ENCODE results near the gene SLC15A1. TPM values are rescaled to one million over a fixed set of nuclear protein-coding genes. Genes with fewer than 3 reads are reported as not detected.
A peak's percentile ranks its signal among the peaks of the same experiment; 100 is the strongest.

Gene SLC15A1
- total and polyA plus RNA-seq, 9 donors = 0.04 to 14.1 (median 0.21) TPM; not detected in 1

- Histone ChIP-seq H3K4me3 (ENCODE audit: low read length) (no peak overlapping the region), H3K4me1 (ENCODE audit: control insufficient read depth, insufficient read depth, low read length) (no peaks in the 10 kb centered on the region), H3K27ac (ENCODE audit: low read length) (no peak overlapping the region), H3K36me3 (ENCODE audit: control insufficient read depth, insufficient read depth, low read length) (no peaks in the 10 kb centered on the region), H3K9me3 (replicated peaks; ENCODE audit: control insufficient read depth, low read depth, low read length) (no peaks in the 10 kb centered on the region), H3K27me3 (ENCODE audit: control insufficient read depth, insufficient read depth, low read length) (no peaks in the 10 kb centered on the region)
- WGBS (ENCODE audit: insufficient coverage) = no CpG with 5 or more reads among the region's 5 CpGs
- DNase-seq = no peak
These were observed 65.2 kb downstream of the SLC15A1 start for GRCh38 chr13:98687319-98687718.

- H3K9me3 ChIP-seq (replicated peaks; ENCODE audit: control insufficient read depth, low read depth, low read length) = no peaks in the 10 kb centered on the region
- 65% methylated on average over 4 of the region's 9 CpGs for WGBS (ENCODE audit: insufficient coverage)
- H3K4me1 ChIP-seq (ENCODE audit: control insufficient read depth, insufficient read depth, low read length) = no peaks in the 10 kb centered on the region
- no peaks in the 10 kb centered on the region for H3K36me3 ChIP-seq (ENCODE audit: control insufficient read depth, insufficient read depth, low read length)
- no peaks in the 10 kb centered on the region for H3K27me3 ChIP-seq (ENCODE audit: control insufficient read depth, insufficient read depth, low read length)
- no peak overlapping the region for H3K4me3 ChIP-seq (ENCODE audit: low read length)
- no peak for DNase-seq
- H3K27ac ChIP-seq (ENCODE audit: low read length) = no peak overlapping the region
These were observed 66.2 kb downstream of the SLC15A1 start for GRCh38 chr13:98686270-98686669.

GRCh38 chr13:98685146-98685545 is 67.3 kb downstream of the SLC15A1 start:
- DNase-seq = peak; percentile 91
- WGBS (ENCODE audit: insufficient coverage) = no CpG with 5 or more reads among the region's 2 CpGs
- no peaks in the 10 kb centered on the region for H3K27me3 ChIP-seq (ENCODE audit: control insufficient read depth, insufficient read depth, low read length)

GRCh38 chr13:98681049-98681448 is 71.4 kb downstream of the SLC15A1 start:
- Histone ChIP-seq H3K27me3 (ENCODE audit: control insufficient read depth, insufficient read depth, low read length) (no peaks in the 10 kb centered on the region), H3K4me1 (ENCODE audit: control insufficient read depth, insufficient read depth, low read length) (no peaks in the 10 kb centered on the region), H3K9me3 (replicated peaks; ENCODE audit: control insufficient read depth, low read depth, low read length) (no peaks in the 10 kb centered on the region), H3K27ac (ENCODE audit: low read length) (no peak overlapping the region), H3K36me3 (ENCODE audit: control insufficient read depth, insufficient read depth, low read length) (no peaks in the 10 kb centered on the region), H3K4me3 (ENCODE audit: low read length) (no peak overlapping the region)
- no peak for DNase-seq
- WGBS (ENCODE audit: insufficient coverage) = no CpG with 5 or more reads among the region's 3 CpGs

More at GRCh38 chr13:98685146-98685545, 67.3 kb downstream of the SLC15A1 start:
- Histone ChIP-seq H3K4me3 (ENCODE audit: low read length) (no peak overlapping the region), H3K4me1 (ENCODE audit: control insufficient read depth, insufficient read depth, low read length) (no peaks in the 10 kb centered on the region), H3K36me3 (ENCODE audit: control insufficient read depth, insufficient read depth, low read length) (no peaks in the 10 kb centered on the region), H3K9me3 (replicated peaks; ENCODE audit: control insufficient read depth, low read depth, low read length) (no peaks in the 10 kb centered on the region), H3K27ac (ENCODE audit: low read length) (no peak overlapping the region)

- Histone ChIP-seq H3K36me3 (ENCODE audit: control insufficient read depth, insufficient read depth, low read length) (no peaks in the 10 kb centered on the region), H3K9me3 (replicated peaks; ENCODE audit: control insufficient read depth, low read depth, low read length) (no peaks in the 10 kb centered on the region), H3K27me3 (ENCODE audit: control insufficient read depth, insufficient read depth, low read length) (no peaks in the 10 kb centered on the region), H3K27ac (ENCODE audit: low read length) (no peak overlapping the region), H3K4me1 (ENCODE audit: control insufficient read depth, insufficient read depth, low read length) (no peaks in the 10 kb centered on the region), H3K4me3 (ENCODE audit: low read length) (no peak overlapping the region)
- DNase-seq = no peak
- 94% methylated on average over 4 of the region's 8 CpGs for WGBS (ENCODE audit: insufficient coverage)
These were observed 73.7 kb downstream of the SLC15A1 start for GRCh38 chr13:98678741-98679140.

GRCh38 chr13:98677398-98677797 is 75.1 kb downstream of the SLC15A1 start:
- DNase-seq = no peak
- H3K9me3 ChIP-seq (replicated peaks; ENCODE audit: control insufficient read depth, low read depth, low read length) = no peaks in the 10 kb centered on the region
- no peaks in the 10 kb centered on the region for H3K36me3 ChIP-seq (ENCODE audit: control insufficient read depth, insufficient read depth, low read length)
- H3K4me3 ChIP-seq (ENCODE audit: low read length) = no peak overlapping the region
- 83% methylated on average over 10 of the region's 13 CpGs for WGBS (ENCODE audit: insufficient coverage)
- no peaks in the 10 kb centered on the region for H3K27me3 ChIP-seq (ENCODE audit: control insufficient read depth, insufficient read depth, low read length)
- peaks cover 6% of the 10 kb centered on the region for H3K4me1 ChIP-seq (ENCODE audit: control insufficient read depth, insufficient read depth, low read length)
- no peak overlapping the region for H3K27ac ChIP-seq (ENCODE audit: low read length)

- peaks cover 6% of the 10 kb centered on the region for H3K4me1 ChIP-seq (ENCODE audit: control insufficient read depth, insufficient read depth, low read length)
- 91% methylated on average over 9 of the region's 13 CpGs for WGBS (ENCODE audit: insufficient coverage)
- no peaks in the 10 kb centered on the region for H3K27me3 ChIP-seq (ENCODE audit: control insufficient read depth, insufficient read depth, low read length)
- no peak for DNase-seq
- H3K9me3 ChIP-seq (replicated peaks; ENCODE audit: control insufficient read depth, low read depth, low read length) = no peaks in the 10 kb centered on the region
- no peaks in the 10 kb centered on the region for H3K36me3 ChIP-seq (ENCODE audit: control insufficient read depth, insufficient read depth, low read length)
- H3K4me3 ChIP-seq (ENCODE audit: low read length) = no peak overlapping the region
- no peak overlapping the region for H3K27ac ChIP-seq (ENCODE audit: low read length)
These were observed 76.2 kb downstream of the SLC15A1 start for GRCh38 chr13:98676239-98676638.

- H3K4me3 ChIP-seq (ENCODE audit: low read length) = no peak overlapping the region
- H3K27me3 ChIP-seq (ENCODE audit: control insufficient read depth, insufficient read depth, low read length) = no peaks in the 10 kb centered on the region
- 81% methylated on average over 15 of the region's 16 CpGs for WGBS (ENCODE audit: insufficient coverage)
- H3K9me3 ChIP-seq (replicated peaks; ENCODE audit: control insufficient read depth, low read depth, low read length) = no peaks in the 10 kb centered on the region
- no peaks in the 10 kb centered on the region for H3K36me3 ChIP-seq (ENCODE audit: control insufficient read depth, insufficient read depth, low read length)
- peaks cover 6% of the 10 kb centered on the region for H3K4me1 ChIP-seq (ENCODE audit: control insufficient read depth, insufficient read depth, low read length)
- no peak overlapping the region for H3K27ac ChIP-seq (ENCODE audit: low read length)
- DNase-seq = no peak
These were observed 76.6 kb downstream of the SLC15A1 start for GRCh38 chr13:98675837-98676236.

GRCh38 chr13:98675066-98675465 is 77.4 kb downstream of the SLC15A1 start:
- no peaks in the 10 kb centered on the region for H3K36me3 ChIP-seq (ENCODE audit: control insufficient read depth, insufficient read depth, low read length)
- H3K4me1 ChIP-seq (ENCODE audit: control insufficient read depth, insufficient read depth, low read length) = peaks cover 6% of the 10 kb centered on the region
- H3K9me3 ChIP-seq (replicated peaks; ENCODE audit: control insufficient read depth, low read depth, low read length) = no peaks in the 10 kb centered on the region
- DNase-seq = no peak
- H3K27ac ChIP-seq (ENCODE audit: low read length) = no peak overlapping the region
- no peak overlapping the region for H3K4me3 ChIP-seq (ENCODE audit: low read length)
- peaks cover 2% of the 10 kb centered on the region for H3K27me3 ChIP-seq (ENCODE audit: control insufficient read depth, insufficient read depth, low read length)
- WGBS (ENCODE audit: insufficient coverage) = 67% methylated on average over 11 of the region's 11 CpGs

- peaks cover 6% of the 10 kb centered on the region for H3K4me1 ChIP-seq (ENCODE audit: control insufficient read depth, insufficient read depth, low read length)
- H3K27me3 ChIP-seq (ENCODE audit: control insufficient read depth, insufficient read depth, low read length) = peaks cover 5% of the 10 kb centered on the region
- H3K4me3 ChIP-seq (ENCODE audit: low read length) = no peak overlapping the region
- no peaks in the 10 kb centered on the region for H3K36me3 ChIP-seq (ENCODE audit: control insufficient read depth, insufficient read depth, low read length)
- H3K9me3 ChIP-seq (replicated peaks; ENCODE audit: control insufficient read depth, low read depth, low read length) = no peaks in the 10 kb centered on the region
- no peak overlapping the region for H3K27ac ChIP-seq (ENCODE audit: low read length)
- WGBS (ENCODE audit: insufficient coverage) = 9% methylated on average over 10 of the region's 11 CpGs
- DNase-seq = peak; percentile 80
These were observed 79.4 kb downstream of the SLC15A1 start for GRCh38 chr13:98672947-98673613.

GRCh38 chr13:98668155-98668554 is 84.3 kb downstream of the SLC15A1 start:
- Histone ChIP-seq H3K9me3 (replicated peaks; ENCODE audit: control insufficient read depth, low read depth, low read length) (no peaks in the 10 kb centered on the region), H3K27me3 (ENCODE audit: control insufficient read depth, insufficient read depth, low read length) (peaks cover 8% of the 10 kb centered on the region), H3K36me3 (ENCODE audit: control insufficient read depth, insufficient read depth, low read length) (no peaks in the 10 kb centered on the region), H3K27ac (ENCODE audit: low read length) (no peak overlapping the region), H3K4me1 (ENCODE audit: control insufficient read depth, insufficient read depth, low read length) (peaks cover 4% of the 10 kb centered on the region), H3K4me3 (ENCODE audit: low read length) (no peak overlapping the region)
- 94% methylated on average over 2 of the region's 4 CpGs for WGBS (ENCODE audit: insufficient coverage)
- DNase-seq = no peak

Data from muscle of leg (tissue), 11 donors.